Astrocyte (in vitro differentiated cells and primary cell): ENCODE data around the gene CEP250.

Experiments
- EZH2 ChIP-seq: IDR thresholded peaks from 2 replicates; pipeline ENCODE4 v1.6.1; 2012; ENCODE audit warnings: mild to moderate bottlenecking, low read length, inconsistent platforms; ENCODE audit not compliant: insufficient read depth
- TF ChIP-seq, protein P1 (sequence below): IDR thresholded peaks from 2 replicates; pipeline ENCODE4 v1.5.1; 2011; ENCODE audit warnings: low read depth, mild to moderate bottlenecking, inconsistent platforms, low read length, moderate library complexity; ENCODE audit not compliant: insufficient read depth

DNA sequence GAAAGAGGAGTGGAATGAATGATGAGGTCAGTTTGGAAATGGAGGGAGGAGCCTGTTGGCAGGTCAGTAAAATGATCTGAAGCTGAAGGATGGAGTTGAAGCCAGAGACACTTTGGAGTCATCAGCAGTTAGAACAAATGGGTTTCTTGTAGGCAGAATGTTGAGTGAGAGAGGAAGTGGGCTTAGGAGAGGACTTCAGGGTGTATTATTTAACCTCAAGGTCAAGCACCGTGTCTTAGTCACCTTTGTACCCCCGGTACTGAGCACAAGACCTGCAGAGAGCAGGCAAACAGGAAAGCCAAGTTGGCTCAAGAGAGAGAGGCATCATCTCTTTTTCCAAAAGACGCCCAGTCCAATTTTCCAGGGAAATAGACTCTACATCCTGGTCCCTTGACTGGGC is 50.8 kb downstream of the CEP250 start:
- TF ChIP-seq, protein P1, sequence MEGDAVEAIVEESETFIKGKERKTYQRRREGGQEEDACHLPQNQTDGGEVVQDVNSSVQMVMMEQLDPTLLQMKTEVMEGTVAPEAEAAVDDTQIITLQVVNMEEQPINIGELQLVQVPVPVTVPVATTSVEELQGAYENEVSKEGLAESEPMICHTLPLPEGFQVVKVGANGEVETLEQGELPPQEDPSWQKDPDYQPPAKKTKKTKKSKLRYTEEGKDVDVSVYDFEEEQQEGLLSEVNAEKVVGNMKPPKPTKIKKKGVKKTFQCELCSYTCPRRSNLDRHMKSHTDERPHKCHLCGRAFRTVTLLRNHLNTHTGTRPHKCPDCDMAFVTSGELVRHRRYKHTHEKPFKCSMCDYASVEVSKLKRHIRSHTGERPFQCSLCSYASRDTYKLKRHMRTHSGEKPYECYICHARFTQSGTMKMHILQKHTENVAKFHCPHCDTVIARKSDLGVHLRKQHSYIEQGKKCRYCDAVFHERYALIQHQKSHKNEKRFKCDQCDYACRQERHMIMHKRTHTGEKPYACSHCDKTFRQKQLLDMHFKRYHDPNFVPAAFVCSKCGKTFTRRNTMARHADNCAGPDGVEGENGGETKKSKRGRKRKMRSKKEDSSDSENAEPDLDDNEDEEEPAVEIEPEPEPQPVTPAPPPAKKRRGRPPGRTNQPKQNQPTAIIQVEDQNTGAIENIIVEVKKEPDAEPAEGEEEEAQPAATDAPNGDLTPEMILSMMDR, result no peak
- TF ChIP-seq EZH2, result no peak
